ENCODE measurements around the gene ZNF91.
"Not testable (repeated sequence)": the region's sequence is repeated elsewhere in the genome, so short reads cannot be mapped to it uniquely, and the experiment has no call there.

ZNF91 gene

DNA sequence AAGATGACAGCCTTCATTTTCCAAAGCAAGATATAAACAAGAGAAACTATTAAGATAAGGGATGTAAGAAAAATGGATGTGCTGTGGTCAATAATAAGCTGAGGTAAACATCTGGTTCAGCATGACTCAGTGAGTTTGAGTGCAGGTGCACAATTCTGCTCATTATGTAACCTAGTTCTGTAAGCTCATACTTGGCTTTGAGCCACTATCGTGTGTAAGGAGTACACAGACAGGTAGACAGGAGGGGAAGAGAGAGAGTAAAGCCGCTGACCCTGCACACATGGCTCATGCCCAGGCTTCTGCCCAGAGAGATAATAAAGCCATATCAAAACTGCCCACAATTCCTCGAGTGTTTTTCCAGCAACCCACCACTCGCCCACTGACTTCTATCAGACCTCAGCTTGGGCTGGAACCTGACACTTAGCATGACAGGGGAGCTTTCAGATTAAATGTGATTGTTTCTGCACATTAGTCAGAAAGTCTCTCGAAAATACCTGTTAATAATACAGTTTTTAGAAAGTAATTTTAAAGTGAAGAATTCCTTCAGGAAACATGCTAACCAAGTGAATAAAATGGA is 51.7 kb downstream of the ZNF91 start:
- TF ChIP-seq, protein P1, sequence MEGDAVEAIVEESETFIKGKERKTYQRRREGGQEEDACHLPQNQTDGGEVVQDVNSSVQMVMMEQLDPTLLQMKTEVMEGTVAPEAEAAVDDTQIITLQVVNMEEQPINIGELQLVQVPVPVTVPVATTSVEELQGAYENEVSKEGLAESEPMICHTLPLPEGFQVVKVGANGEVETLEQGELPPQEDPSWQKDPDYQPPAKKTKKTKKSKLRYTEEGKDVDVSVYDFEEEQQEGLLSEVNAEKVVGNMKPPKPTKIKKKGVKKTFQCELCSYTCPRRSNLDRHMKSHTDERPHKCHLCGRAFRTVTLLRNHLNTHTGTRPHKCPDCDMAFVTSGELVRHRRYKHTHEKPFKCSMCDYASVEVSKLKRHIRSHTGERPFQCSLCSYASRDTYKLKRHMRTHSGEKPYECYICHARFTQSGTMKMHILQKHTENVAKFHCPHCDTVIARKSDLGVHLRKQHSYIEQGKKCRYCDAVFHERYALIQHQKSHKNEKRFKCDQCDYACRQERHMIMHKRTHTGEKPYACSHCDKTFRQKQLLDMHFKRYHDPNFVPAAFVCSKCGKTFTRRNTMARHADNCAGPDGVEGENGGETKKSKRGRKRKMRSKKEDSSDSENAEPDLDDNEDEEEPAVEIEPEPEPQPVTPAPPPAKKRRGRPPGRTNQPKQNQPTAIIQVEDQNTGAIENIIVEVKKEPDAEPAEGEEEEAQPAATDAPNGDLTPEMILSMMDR (IDR thresholded peaks at IDR 0.05; ENCODE audit: borderline replicate concordance, control extremely low read depth, extremely low read depth, insufficient read depth, missing control alignments), result no peak
- no peak for DNase-seq (ENCODE audit: low spot score)
- in situ Hi-C loops (cut with MboI; ENCODE audit: low sequenced_read_pairs, unreplicated experiment), result no loop called here

DNA sequence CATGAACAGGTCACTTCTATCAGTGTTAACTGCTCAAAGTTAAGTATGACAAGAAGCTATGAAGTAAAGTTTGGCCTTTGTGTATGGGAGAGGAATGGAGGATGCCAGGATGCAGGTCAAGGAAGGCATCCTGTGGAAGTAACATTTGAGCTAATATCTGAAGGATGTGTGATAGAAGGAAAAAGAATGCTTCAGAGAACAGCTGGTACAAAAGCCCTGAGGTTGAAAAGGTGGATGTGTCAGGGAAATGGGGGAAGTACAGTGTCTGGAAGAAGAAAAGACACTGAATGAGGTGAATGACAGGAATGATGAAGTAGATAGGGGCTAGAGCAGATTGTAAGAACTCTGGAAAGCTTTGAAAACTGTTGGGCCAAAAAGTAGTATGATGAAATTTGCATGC is 67.1 kb downstream of the ZNF91 start:
- in situ Hi-C loops (cut with MboI; ENCODE audit: low sequenced_read_pairs, unreplicated experiment), result no loop called here
- TF ChIP-seq, protein P1 (IDR thresholded peaks at IDR 0.05; ENCODE audit: borderline replicate concordance, control extremely low read depth, extremely low read depth, insufficient read depth, missing control alignments), result no peak
- DNase-seq (ENCODE audit: low spot score), result no peak

DNA sequence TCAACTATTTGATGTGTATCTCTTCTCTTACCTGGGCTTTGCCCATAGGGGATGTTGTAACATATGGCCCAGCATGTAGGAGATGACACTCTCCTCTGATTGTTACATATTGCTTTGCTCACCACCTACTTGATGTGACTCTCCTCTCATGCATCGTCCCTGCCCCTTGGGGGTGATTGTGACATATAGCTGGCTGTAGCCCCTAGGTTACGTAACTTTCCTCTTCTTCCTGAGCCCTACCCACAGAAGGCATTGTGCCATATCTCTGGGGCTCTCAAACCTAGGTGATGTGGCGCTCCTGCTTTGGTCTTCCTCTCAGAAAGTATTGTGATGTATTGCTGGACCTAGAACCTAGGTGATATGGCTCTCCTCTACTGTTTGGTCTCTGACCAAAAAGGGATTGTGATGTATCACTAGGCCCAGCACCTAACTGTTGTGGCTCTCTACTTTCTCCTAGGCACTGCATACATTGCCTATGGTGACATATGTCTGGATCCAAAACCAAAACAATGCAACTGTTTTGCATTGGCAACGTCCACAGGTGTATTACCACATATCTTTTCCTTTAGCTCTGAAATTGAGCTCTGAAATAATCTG is 73.2 kb downstream of the ZNF91 start:
- TF ChIP-seq, protein P1 (IDR thresholded peaks at IDR 0.05; ENCODE audit: borderline replicate concordance, control extremely low read depth, extremely low read depth, insufficient read depth, missing control alignments), result no peak
- in situ Hi-C loops (cut with MboI; ENCODE audit: low sequenced_read_pairs, unreplicated experiment), result no loop called here
- DNase-seq (ENCODE audit: low spot score), result no peak

DNA sequence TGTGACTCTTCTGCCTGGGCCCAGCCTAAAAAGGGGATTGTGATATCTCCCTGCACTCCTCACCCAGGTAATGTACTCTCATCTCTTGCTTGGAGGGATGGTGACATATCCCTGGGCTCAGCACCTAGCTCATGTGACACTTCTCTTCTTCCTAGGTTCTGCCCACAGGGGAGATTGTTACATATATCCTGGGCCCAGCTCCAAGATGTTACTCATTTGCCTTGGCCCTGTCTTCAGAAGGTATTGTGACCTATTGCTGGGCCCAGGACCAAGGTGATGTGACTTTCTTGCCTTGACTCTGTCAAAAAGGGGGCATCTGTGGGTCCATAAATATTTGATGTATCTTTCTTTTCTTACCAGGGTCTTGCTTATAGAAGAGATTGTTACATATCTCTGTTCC is 73.9 kb downstream of the ZNF91 start:
- DNase-seq (ENCODE audit: low spot score); in situ Hi-C loops (cut with MboI; ENCODE audit: low sequenced_read_pairs, unreplicated experiment): not testable (repeated sequence)

DNA sequence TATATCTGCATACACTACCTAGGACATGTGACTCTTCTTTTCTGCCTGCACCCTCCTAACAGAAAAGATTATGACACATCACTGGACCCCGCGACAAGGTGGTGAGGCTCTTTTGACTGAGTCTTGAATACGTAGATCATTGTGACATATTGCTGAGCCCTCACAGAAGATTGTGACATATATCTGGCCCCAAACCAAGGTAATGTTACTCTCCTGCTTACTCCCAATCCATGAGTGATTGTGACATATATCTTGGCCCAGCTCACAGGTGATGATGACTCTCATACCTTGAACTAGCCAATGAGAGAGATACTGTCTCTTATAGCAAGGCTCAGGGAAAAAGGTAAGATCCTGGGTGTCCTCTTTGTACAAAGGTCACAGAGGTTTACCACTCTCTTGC is 75.7 kb downstream of the ZNF91 start:
- DNase-seq (ENCODE audit: low spot score); in situ Hi-C loops (cut with MboI; ENCODE audit: low sequenced_read_pairs, unreplicated experiment): not testable (repeated sequence)

DNA sequence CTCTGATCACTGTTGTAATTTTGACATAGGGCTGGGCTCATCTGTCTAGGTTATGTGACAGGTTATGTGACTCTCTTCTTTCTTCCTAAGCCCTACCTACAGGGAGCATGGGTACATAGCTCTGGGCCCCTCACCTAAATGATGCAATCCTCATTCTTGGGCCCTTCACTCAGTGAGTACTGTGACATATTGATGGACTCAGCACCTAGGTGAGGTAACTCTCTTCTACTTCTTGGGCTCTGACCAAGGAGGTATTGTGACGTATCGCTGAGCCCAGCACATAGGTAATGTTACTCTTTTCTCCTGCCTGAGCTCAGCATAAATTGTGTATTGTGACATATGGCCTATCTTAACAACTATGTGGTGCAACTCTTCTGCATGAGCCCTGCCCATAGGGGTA is 76.3 kb downstream of the ZNF91 start:
- in situ Hi-C loops (cut with MboI; ENCODE audit: low sequenced_read_pairs, unreplicated experiment); DNase-seq (ENCODE audit: low spot score): not testable (repeated sequence)

DNA sequence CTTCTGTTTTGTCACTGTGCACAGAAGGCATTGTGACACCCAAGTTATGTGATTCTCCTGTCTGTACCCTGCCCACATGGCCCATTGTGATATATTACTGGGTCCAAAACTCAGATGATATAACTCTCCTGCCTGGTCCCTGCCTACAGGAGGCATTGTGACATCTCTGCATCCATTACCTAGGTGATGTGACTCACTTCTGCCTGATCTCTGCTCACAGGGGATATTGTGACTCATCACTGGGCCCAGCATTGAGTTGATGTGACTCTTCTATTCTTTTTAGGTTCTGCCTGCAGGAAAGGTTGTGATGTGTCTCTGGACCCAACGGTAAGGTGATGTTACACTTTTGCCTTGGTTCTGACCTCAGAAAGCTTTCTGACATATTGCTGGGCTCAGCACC is 77.1 kb downstream of the ZNF91 start:
- TF ChIP-seq, protein P1 (IDR thresholded peaks at IDR 0.05; ENCODE audit: borderline replicate concordance, control extremely low read depth, extremely low read depth, insufficient read depth, missing control alignments), result no peak

DNA sequence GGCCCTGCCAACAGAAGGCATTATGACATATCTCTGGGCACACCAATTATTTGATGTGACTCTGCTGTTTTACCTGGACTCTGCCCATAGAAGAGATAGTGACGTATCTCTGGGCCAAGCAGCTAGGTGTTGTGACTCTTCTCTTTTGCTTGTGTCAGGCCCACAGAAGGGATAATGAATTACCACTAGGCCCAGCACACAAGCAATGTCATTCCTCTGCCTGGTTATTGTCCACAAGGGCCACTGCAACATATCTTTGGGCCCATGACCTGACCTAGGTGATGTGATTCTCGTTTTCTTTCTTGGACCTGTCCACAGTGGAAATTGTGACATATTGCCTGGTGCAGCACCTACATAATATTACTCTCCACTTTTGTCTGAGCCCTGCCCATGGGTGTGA is 80.0 kb downstream of the ZNF91 start:
- TF ChIP-seq, protein P1 (IDR thresholded peaks at IDR 0.05; ENCODE audit: borderline replicate concordance, control extremely low read depth, extremely low read depth, insufficient read depth, missing control alignments), result no peak
- in situ Hi-C loops (cut with MboI; ENCODE audit: low sequenced_read_pairs, unreplicated experiment), result no loop called here
- no peak for DNase-seq (ENCODE audit: low spot score)

More for the DNA sequence above, 77.1 kb downstream of the ZNF91 start:
- DNase-seq (ENCODE audit: low spot score), result no peak
- in situ Hi-C loops (cut with MboI; ENCODE audit: low sequenced_read_pairs, unreplicated experiment), result no loop called here
